Subcutaneous adipose tissue (tissue), 4 donors: ENCODE results near the gene ARGFX. TPM values are rescaled to one million over a fixed set of nuclear protein-coding genes. Genes with fewer than 3 reads are reported as not detected.

ENCODE experiments used
- CTCF ChIP-seq: fragments of 450-650 bp; IDR thresholded peaks from one replicate; pipeline ENCODE4 v1.5.1; 2016; ENCODE audit warnings: low read depth, mild to moderate bottlenecking, control low read depth, antibody characterized with exemption, moderate library complexity
- total RNA-seq, 4 donors: library from RNA; depleted of rRNA; stranded (reverse); fragments of >200 nt; gene quantifications; one replicate each; pipeline ENCODE4 v1.1.0, GENCODE V29; 2016

Gene ARGFX
- total RNA-seq, 4 donors from 2014 or later: not detected

- TF ChIP-seq CTCF: no peak
Measured at GRCh38 chr3:121545574-121546455, 21.9 kb upstream of the ARGFX start, which contains the start of gene POLQ. Gene POLQ, minus strand, starts transcription at chr3:121545988. Its CDS starts 111 bp downstream, at chr3:121545877.

- no peak for TF ChIP-seq CTCF
Measured at GRCh38 chr3:121552379-121552778, 15.4 kb upstream of the ARGFX start.

DNA sequence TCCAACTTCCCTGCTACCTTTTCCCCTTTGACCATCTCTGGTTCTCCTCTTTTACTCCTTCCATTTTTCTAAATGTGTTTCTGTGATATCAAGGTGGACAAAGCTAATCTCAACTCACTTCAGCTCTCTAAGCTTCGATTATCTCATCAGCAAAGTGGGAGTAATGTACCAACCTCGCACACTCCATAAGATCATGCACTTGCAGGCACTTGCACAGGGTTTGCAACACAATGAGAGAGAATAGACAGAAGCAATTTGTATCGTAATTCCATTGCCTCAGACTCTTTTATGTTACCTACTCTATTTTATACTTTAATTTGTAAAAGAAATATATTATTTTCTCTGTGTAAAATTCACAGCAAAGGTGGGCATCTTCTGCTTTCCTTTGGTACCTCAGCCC, 15.0 kb upstream of the ARGFX start:
- TF ChIP-seq CTCF: no peak

DNA sequence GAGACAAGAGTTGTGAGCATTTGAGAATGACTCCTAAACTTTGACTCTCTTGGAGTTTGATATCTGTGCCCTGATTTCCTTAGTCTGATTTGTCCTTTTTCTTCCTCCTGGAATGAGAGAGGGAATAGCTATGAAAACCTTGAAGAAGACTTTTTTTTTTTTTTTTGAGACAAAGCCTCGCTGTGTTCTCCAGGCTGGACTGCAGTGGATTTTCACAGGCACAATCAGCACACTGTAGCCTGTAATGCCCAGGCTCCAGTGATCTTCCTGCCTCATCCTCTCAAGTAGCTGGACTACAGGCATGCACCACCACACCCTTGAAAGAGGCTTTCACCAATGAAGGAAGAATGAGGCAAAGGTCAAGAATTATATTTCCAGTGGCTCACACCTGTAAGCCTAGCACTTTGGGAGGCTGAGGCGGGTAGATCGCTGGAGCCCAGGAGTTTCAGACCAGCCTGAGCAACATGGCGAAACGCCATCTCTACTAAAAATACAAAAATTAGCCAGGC, 10.3 kb upstream of the ARGFX start:
- TF ChIP-seq CTCF: no peak

DNA sequence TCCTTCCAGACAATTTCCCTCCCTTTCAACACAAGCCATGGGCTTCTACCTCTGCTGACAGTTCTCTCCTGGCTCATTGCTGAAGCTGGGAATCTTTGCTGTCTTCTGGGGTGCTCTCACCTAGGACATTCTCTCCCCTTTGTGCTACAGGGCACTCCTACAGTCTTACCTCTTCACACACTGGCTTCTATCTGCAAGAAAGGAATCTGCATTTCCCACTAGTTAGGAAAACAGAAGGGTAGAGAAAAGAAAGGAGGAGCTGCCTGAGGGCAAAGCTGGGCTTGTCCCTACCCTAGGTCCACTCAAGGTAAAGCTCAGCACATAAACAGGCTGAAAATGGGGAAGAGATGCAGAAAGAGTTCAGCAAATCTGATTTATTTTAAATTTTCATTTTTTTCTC, 5.6 kb upstream of the ARGFX start:
- no peak for TF ChIP-seq CTCF

DNA sequence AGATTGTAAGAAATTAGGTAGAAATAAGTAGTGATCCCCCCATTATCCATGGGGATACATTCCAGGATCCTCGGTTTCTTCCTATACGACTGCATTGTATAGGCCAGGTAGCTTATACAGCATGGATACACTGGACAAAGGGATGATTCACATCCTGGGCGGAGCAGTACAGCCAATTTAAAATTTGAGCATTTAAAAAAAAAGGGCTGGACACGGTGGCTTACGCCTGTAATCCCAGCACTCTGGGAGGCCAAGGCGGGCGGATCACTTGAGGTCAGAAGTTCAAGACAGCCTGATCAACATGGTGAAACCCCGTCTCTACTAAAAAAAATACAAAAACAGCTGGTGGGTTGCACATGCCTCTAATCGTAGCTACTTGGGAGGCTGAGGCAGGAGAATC, 976 bp upstream of the ARGFX start:
- no peak for TF ChIP-seq CTCF

GRCh38 chr3:121574449-121574848, 6.7 kb downstream of the ARGFX start:
- TF ChIP-seq CTCF: no peak
